Endothelial cell of umbilical vein (primary cell): ENCODE measurements around the gene VWA7. TPM values are rescaled to one million over a fixed set of nuclear protein-coding genes. Genes with fewer than 3 reads are reported as not detected.

ENCODE experiments used
- BruUV-seq: library from RNA; stranded (reverse); fragments of 400-500 nt; replicated peaks from 2 replicates; lab custom pipeline; 2021; lab: Mats Ljungman, UMichigan
- CTCF ChIA-PET: fragments of 300-600, 350-600 bp; sonication (Branson Sonifier 250); formaldehyde crosslinking; loops from one replicate; lab custom pipeline; 2021; ENCODE audit warnings: antibody characterized with exemption, inconsistent platforms; lab: Charles Lee
- POLR2A ChIA-PET: fragments of 300-600, 350-600 bp; sonication (Branson Sonifier 250); formaldehyde crosslinking; loops from one replicate; lab custom pipeline; 2021; ENCODE audit warnings: antibody characterized with exemption, inconsistent platforms; lab: Charles Lee
- DNase-seq: peaks from one replicate; pipeline ENCODE4 v3.0.0-alpha.2; 2011; ENCODE audit warnings: low read depth, low spot score
- FAIRE-seq: peaks from 2 replicates; lab custom pipeline; 2011; peaks lifted over from hg19 to GRCh38; lab: Jason Lieb, UNC
- H2AFZ ChIP-seq: 2 replicates; pipeline ENCODE4 v1.6.0; 2012; ENCODE audit warnings: low read depth, low read length, control low read depth, inconsistent platforms
- H3K27ac ChIP-seq: 2 replicates; pipeline ENCODE4 v1.5.1; 2011; ENCODE audit warnings: low read depth, mild to moderate bottlenecking, control low read depth, low read length, moderate library complexity; ENCODE audit not compliant: insufficient read depth
- H3K27me3 ChIP-seq, 2 experiments: 2 replicates each; pipeline versions ENCODE4 v1.6.0 to v1.6.1; 2011; ENCODE audit warnings: low read length in 2 of 2, mixed read lengths in 1 of 2; ENCODE audit not compliant: control insufficient read depth in 2 of 2, insufficient read depth in 2 of 2
- H3K36me3 ChIP-seq, 2 experiments: 2 replicates in 1 of 2; 3 replicates in 1 of 2; pipeline ENCODE4 v1.5.1; 2011; ENCODE audit warnings: low read length in 2 of 2, mild to moderate bottlenecking in 1 of 2, moderate library complexity in 1 of 2; ENCODE audit not compliant: control insufficient read depth in 2 of 2, insufficient read depth in 2 of 2; ENCODE audit errors: extremely low read depth in 1 of 2
- H3K4me1 ChIP-seq: 3 replicates; pipeline ENCODE4 v1.5.1; 2011; ENCODE audit warnings: mild to moderate bottlenecking, low read length; ENCODE audit not compliant: control insufficient read depth, insufficient read depth; ENCODE audit errors: extremely low read depth
- H3K4me2 ChIP-seq: 2 replicates; pipeline ENCODE4 v1.6.1; 2011; ENCODE audit warnings: low read length, control low read depth, mixed read lengths; ENCODE audit not compliant: insufficient read depth
- H3K4me3 ChIP-seq, 3 experiments: fragments of 200-600 bp in 1 of 3; sonication (generic), shearing (Covaris generic) in 1 of 3; replicated peaks in 1 of 3; 2 replicates each; pipeline ENCODE4 v1.5.1; 2011 to 2016; ENCODE audit warnings: control low read depth in 3 of 3, low read length in 3 of 3, mild to moderate bottlenecking in 2 of 3, inconsistent platforms in 1 of 3, low read depth in 1 of 3, moderate library complexity in 1 of 3; ENCODE audit not compliant: insufficient read depth in 1 of 3
- H3K79me2 ChIP-seq: 2 replicates; pipeline ENCODE4 v1.6.0; 2012; ENCODE audit warnings: low read length, inconsistent platforms; ENCODE audit not compliant: control insufficient read depth, insufficient read depth
- H3K9ac ChIP-seq: replicated peaks from 2 replicates; pipeline ENCODE3; 2011; ENCODE audit warnings: low read length, control low read depth; ENCODE audit not compliant: insufficient read depth; ENCODE audit errors: extremely low read depth
- H3K9me1 ChIP-seq: replicated peaks from 3 replicates; pipeline ENCODE4 v1.6.0; 2011; ENCODE audit warnings: mild to moderate bottlenecking, low read length; ENCODE audit not compliant: control insufficient read depth, insufficient read depth; ENCODE audit errors: extremely low read depth
- H3K9me3 ChIP-seq: replicated peaks from 2 replicates; pipeline ENCODE4 v1.5.1; 2012; ENCODE audit warnings: low read length, inconsistent platforms; ENCODE audit not compliant: control insufficient read depth, insufficient read depth
- H4K20me1 ChIP-seq: replicated peaks from 2 replicates; pipeline ENCODE3; 2011; ENCODE audit warnings: mild to moderate bottlenecking, low read length; ENCODE audit not compliant: control insufficient read depth, insufficient read depth; ENCODE audit errors: extremely low read depth
- FOS ChIP-seq: IDR thresholded peaks from 2 replicates; pipeline ENCODE4 v1.6.1; 2011; ENCODE audit warnings: mild to moderate bottlenecking, low read length, moderate library complexity, borderline replicate concordance; ENCODE audit not compliant: insufficient read depth
- dilution Hi-C: fragments of 300-500 bp; cut with MboI; formaldehyde crosslinking; loops from one replicate; pipeline ENCODE4 v1.15.0; 2019; ENCODE audit warnings: low sequenced_read_pairs; ENCODE audit not compliant: extremely low pct_ligation_motif_present
- intact Hi-C: fragments of 100-400 bp; cut with micrococcal nuclease; formaldehyde crosslinking; loops from one replicate; pipeline ENCODE4 v1.10.0; 2022
- polyA plus RNA-seq, 4 experiments: library from polyadenylated mRNA; depleted of rRNA in 3 of 4; stranded (reverse) in 3 of 4; unstranded in 1 of 4; fragments of >200 nt; gene quantifications; 2 replicates each; pipeline versions ENCODE4 v1.2.1 to v1.2.3, GENCODE V29; 2011 to 2012; ENCODE audit warnings: missing spikeins in 1 of 4
- total RNA-seq: library from RNA; stranded (reverse); gene quantifications from 2 replicates; pipeline ENCODE4 v1.2.3, GENCODE V29; 2021
- TF ChIP-seq, protein P1 (sequence below), 2 donors: IDR thresholded peaks; 1 replicate in 1 of 2; 2 replicates in 1 of 2; pipeline ENCODE4 v1.5.1; 2011; ENCODE audit warnings: low read length in 2 of 2, mild to moderate bottlenecking in 2 of 2, moderate library complexity in 2 of 2, control low read depth in 1 of 2, inconsistent platforms in 1 of 2, low read depth in 1 of 2; ENCODE audit not compliant: insufficient read depth in 1 of 2; ENCODE audit errors: extremely low read depth in 1 of 2

Gene VWA7
- total and polyA plus RNA-seq, 2 donors (not counting 3 experiments of a cell fraction or from before 2014, with no cell fraction given), result 0.11 to 0.51 TPM

DNA sequence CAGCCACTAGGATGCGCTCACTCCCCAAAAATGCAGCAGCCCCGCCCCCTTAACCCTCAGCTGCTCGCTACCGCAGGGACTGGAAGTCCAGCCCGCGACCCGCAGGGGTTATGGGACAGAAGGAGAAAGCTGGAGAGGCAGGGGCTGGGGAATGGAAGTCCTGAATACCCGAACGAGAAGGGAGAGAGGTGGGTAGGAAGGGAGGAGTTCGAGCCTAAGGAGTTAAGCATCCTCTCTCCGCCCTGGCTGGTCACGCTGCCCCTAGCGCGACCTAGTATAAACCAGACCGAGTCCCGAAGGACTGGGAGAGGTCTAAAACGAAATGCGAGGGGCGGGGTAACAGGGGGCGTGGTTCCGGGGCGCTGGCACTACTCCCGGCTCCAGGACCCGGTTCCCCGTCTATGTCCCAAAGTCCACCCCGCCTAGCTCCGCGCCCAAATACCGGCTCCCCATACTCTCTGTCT lies 47.6 kb downstream of the VWA7 start:
- dilution Hi-C loops (no loop called here), intact Hi-C loops (loop anchor here (1.0 kb wide), 3 partner anchors 40 to 101 kb away; no protein-coding TSS in a partner anchor)
- TF ChIP-seq, protein P1, sequence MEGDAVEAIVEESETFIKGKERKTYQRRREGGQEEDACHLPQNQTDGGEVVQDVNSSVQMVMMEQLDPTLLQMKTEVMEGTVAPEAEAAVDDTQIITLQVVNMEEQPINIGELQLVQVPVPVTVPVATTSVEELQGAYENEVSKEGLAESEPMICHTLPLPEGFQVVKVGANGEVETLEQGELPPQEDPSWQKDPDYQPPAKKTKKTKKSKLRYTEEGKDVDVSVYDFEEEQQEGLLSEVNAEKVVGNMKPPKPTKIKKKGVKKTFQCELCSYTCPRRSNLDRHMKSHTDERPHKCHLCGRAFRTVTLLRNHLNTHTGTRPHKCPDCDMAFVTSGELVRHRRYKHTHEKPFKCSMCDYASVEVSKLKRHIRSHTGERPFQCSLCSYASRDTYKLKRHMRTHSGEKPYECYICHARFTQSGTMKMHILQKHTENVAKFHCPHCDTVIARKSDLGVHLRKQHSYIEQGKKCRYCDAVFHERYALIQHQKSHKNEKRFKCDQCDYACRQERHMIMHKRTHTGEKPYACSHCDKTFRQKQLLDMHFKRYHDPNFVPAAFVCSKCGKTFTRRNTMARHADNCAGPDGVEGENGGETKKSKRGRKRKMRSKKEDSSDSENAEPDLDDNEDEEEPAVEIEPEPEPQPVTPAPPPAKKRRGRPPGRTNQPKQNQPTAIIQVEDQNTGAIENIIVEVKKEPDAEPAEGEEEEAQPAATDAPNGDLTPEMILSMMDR (IDR thresholded peaks at IDR 0.05; ENCODE audit: extremely low read depth in 1 of 2, insufficient read depth in 1 of 2, low read depth in 1 of 2, low read length in 2 of 2), result peak in 1 of 2 donors; percentile 73
- no peak for TF ChIP-seq FOS
- Histone ChIP-seq H3K4me3 (peak overlapping the region; percentile 66 to 94 (median 70)), H3K79me2 (peaks cover 17% of the 10 kb centered on the region), H3K4me2 (peak overlapping the region; percentile 73), H2AFZ (no peak overlapping the region), H3K4me1 (peaks cover 37% of the 10 kb centered on the region), H3K27ac (peak overlapping the region; percentile 54), H4K20me1 (no peaks in the 10 kb centered on the region), H3K27me3 (no peaks in the 10 kb centered on the region), H3K9ac (peak overlapping the region; percentile 80), H3K9me3 (no peaks in the 10 kb centered on the region), H3K36me3 (peaks cover 19 to 38% of the 10 kb centered on the region in 2 experiments), H3K9me1 (no peaks in the 10 kb centered on the region)
- no TSS peak for BruUV-seq
- CTCF ChIA-PET, result interaction anchor here (0.8 to 5.4 kb wide), 20 partner anchors 8 to 223 kb away, joined by 3 to 42 read pairs (median 6); partner anchors contain the start of genes ABHD16A, HSPA1B, LSM2 and LY6G5C
- POLR2A ChIA-PET, result interaction anchor here (0.5 to 2.2 kb wide), 6 partner anchors 10 to 98 kb away, joined by 3 to 14 read pairs (median 4); partner anchors contain the start of genes ABHD16A, HSPA1A, HSPA1B and HSPA1L
- FAIRE-seq (no peak), DNase-seq (peak; percentile 90)
